HG03558 (cell line): ENCODE results near the gene NPVF.

Experiments used
- ATAC-seq: cut with Tn5 transposase; IDR thresholded peaks from one replicate; pipeline ENCODE4 v1.9.1; 2021; ENCODE audit warnings: moderate number of reproducible peaks; ENCODE audit not compliant: unreplicated experiment; ENCODE audit errors: extremely low read depth

The NPVF gene

GRCh38 chr7:25238066-25238725 is 9.9 kb upstream of the NPVF start:
- ATAC-seq, result no peak

- no peak for ATAC-seq
Observed at GRCh38 chr7:25235471-25235870, 7.2 kb upstream of the NPVF start.

DNA sequence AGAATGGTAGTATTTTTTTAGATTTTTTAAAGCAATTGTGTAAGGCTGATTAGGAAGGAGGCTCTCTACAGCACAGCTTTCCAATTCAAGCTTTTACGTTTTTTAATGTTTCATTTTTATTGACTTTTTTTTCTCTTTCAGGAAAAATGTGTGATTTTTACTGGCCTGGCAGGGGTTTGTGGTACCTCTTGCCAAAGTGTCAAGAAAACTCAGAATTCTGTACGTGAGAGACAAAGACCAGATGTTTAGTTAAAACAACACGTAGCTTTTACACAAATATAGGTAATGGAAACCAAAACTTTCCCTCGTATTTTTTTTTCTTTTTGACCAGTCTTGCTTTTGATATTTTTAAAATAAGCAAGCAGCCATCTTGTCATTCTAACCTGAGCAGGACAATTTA is 6.0 kb upstream of the NPVF start:
- ATAC-seq, result no peak

DNA sequence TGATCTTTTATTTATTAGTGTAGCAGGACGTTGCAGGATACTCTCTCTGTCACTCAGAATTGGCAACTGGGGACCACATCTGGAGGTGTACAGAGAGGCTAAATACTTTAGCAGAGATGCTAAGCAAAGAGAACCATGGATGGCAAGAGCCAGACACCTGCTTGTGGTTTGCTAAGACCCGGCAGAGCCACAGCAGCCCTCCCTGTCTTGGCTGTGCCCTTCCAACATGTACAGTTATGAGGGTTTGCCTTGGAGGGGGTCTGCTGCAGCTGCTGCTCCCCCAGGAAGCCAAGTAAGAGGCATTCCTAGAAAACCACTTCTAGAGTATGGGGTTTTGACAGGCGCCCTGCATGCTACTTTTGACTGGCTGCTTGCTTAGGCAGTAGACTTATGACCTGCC is 5.1 kb downstream of the NPVF start:
- ATAC-seq, result no peak

GRCh38 chr7:25222666-25223065 is 5.6 kb downstream of the NPVF start:
- ATAC-seq, result no peak

DNA sequence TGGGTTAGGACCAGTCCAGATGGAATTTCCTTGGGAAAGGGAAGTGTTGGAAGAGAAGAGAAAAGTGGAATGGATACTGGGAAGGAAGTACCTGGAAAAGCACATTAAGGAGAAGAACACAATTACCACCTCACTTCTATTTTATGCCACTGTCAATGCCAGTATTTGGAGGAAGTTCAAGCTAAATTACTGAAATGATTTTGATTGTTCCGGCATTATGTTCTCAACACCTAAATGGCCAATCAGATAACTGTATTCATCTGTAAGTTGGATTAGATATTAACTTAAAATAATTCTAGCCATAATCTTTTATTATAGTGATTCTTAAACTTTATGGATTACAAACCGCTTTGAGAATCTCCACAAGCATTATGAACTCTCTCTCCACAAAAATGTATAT is 7.3 kb downstream of the NPVF start:
- ATAC-seq, result no peak

DNA sequence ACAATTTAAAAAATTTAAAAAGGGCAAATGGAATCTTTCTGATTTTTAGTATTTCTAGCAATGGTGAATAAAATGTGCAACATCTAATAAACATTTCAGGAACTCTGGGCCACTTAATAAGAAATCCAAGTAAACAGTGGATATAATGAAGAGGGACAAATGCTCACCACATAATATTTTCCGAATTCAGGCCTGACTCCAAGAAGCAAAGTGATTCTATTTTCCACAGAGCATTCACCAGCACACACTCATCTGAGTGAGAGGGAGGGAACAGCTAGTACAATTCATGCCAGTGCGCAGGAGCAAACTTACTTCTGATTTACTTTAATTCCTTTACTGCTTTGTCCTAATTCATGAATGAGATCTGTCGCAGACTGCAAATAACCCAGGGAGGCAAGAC is 10.1 kb downstream of the NPVF start:
- ATAC-seq, result no peak

- ATAC-seq, result no peak
Observed at GRCh38 chr7:25216837-25217236, 11.4 kb downstream of the NPVF start.

DNA sequence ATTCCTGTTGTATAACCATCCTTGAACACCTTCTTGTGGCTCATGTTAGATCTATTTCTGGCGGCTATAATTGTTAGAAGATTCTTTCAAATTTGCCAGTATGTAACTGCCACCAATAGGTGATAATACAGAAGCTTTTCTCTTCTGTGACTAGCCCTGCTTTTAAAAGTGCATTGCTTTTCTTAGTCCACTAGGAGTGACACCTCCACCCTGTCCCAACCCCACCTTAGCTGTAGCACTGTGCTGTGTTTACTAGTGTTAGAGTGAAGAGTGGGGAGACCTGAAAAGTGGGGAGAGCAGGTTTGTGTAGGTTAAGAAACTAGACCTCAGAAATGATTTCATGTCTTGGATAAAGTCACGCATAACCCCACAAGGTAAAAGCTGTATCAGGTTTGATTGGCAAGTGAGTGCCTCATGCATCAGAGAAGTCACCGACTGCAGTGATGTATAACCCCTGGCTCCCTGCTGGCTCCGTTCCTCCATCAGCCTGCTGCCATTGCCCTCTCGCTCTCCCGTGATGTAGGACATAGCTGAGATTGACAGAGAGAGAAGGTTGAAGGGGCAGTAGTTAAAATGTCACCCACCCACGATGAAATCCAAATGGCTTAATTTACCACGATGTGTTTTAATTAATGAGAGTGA is 12.5 kb downstream of the NPVF start:
- no peak for ATAC-seq

DNA sequence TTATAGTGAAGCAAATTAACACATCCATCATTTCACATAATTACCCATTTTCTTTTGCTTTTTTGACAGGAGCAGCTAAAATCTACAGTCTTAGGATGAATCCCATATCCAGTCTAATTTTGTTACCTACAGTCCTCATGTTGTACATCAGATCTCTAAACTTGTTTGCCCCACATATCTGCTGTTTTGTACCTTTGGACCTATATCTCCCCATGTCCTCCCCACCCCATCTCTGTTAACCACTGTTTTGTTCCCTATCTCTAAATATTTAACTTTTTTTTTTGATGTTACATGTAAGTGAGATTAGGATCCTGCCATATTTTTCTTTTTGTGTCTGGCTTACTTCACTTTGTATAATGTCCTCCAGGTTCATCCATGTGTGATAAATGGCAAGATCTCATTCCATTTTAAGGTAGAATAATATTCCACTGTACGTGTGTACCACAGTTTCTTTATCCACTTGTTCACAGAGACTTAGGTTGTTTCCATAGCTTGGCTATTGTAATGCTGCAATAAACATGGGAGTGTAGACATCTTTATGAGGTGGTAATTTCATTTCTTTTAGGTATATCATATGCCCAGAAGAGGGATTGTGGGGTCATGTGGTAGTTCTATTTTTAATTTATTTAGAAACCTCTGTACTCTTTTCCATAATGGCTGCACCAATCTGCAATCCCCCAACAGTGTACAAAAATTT is 19.6 kb downstream of the NPVF start:
- no peak for ATAC-seq

- no peak for ATAC-seq
Observed at GRCh38 chr7:25207887-25208286, 20.4 kb downstream of the NPVF start.

DNA sequence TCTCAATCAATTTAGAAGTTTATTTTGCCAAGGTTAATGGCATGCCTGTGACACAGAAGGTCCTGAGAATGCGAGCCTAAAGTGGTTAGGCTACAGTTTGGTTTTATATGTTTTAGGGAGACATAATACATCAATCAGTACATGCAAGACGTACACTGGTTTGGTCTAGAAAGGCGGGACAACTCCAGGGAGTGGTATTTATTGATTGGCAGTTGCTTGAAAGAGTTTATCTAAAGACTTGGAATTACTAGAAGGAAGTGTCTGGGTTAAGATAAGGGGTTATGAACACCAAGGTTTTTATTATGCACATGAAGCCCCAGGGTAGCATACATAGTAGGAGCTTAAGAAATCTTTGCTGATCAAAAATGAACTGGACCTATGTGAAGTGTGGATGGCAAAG is 21.5 kb downstream of the NPVF start:
- no peak for ATAC-seq

DNA sequence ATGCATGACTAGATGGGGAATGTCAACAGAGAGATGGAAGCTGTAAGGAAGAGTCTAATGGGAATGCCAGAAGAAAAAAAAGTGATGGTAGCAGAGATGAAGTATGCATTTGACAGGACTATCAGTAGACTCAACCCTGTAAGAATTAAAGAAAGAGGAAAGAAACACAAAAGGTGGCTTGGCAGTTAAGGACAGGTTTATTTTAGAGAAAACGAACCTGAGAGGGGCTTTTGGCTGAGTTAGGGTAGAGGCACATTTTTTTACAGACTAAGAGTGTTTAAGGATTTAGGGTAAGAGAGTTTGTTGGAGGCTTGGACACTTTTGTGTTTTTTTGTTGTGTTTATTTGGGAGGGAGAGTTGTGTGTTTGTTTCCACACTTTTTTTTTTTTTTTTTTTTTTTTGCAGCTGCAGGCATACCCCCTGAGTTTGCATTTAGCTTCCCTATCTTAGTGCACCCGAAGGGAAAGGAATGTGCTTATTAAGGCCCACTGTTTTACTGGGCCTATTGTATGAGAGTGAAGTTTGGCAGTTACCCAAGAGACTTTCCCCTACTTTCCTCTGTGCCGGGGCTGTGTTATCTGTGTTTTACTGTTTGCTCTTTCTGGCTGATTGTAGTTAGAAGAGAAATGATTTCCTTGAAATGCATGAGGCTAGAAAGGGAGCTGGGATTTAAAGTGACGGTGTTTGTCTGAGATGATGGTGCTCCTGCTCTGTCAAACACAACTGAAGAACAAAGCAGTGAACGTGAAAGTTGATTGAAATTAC is 32.0 kb downstream of the NPVF start:
- ATAC-seq, result no peak

DNA sequence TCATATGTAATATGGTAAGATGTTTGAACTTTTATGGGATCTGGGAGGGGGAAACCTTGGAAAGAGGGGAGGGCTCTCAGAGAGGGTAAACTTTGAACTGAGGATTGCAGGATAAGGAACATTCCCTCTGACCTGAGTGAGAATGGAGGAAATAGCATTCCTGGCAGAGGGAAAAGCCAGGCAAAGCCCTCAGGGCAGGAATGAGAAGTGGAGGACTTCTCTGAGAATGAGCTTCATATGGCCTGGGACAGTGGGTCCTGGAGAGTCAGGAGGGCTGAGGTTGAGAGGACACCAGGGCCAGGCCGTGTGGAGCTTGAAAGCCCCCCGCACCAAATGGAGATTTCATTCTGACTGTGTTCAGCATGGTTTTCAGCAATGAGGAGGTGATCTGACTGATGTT is 34.2 kb downstream of the NPVF start:
- no peak for ATAC-seq

DNA sequence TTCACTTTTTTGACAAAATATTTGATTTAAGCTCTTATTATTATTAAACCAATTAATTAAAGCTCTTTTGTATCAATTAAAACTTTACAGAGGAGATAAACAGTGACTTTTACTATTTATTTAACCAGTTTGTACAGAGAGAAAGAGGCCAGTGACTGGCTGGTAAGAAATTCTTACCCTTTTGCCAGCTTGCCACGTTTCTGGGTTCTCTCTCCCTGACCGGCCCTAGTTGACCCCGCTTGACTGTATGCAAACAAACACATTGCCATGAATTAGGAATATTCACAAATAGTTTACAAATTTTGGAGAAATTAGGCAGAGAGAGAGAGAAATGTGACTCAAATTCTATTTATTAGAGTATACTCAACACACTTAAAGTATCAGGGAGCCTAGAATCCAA is 36.2 kb downstream of the NPVF start:
- no peak for ATAC-seq

- no peak for ATAC-seq
Observed at GRCh38 chr7:25189197-25189596, 39.1 kb downstream of the NPVF start.

GRCh38 chr7:25187932-25188331 is 40.4 kb downstream of the NPVF start:
- ATAC-seq, result no peak

- no peak for ATAC-seq
Observed at GRCh38 chr7:25186436-25186835, 41.9 kb downstream of the NPVF start.

DNA sequence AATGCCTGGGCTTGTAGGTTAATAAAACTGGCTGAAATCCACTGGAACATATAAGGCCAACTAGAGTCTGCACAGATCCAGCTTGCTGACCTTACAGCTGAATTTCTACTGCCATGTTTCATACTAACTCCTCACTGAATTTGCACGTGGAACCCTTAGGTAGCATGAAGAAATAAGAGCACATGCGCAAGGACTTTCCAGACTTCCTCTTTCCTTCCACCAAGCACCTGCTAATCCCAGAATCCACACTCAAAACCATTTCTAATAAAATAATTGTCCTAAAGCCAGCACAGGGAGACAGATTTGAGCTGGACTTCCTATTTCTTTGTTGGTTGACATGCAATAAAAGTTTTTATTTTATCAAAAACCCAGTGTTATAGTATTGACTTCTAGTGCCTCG is 46.8 kb downstream of the NPVF start:
- ATAC-seq, result no peak

- ATAC-seq, result no peak
Observed at GRCh38 chr7:25180946-25181345, 47.3 kb downstream of the NPVF start.

- peak; percentile 9 for ATAC-seq
Observed at GRCh38 chr7:25180592-25180923, 47.7 kb downstream of the NPVF start.
